MCF 10A (cell line): Measurements from ENCODE around the gene SLC35A5. TPM values are rescaled to one million over a fixed set of nuclear protein-coding genes. Genes with fewer than 3 reads are reported as not detected.

ENCODE experiments used
- BruUV-seq: library from RNA; stranded (reverse); fragments of 400-500 nt; replicated peaks from 2 replicates; lab custom pipeline; 2021; lab: Mats Ljungman, UMichigan
- CTCF ChIA-PET: fragments of 300-600 bp; sonication (Branson Sonifier 250); formaldehyde crosslinking; extraction: SDS; loops from one replicate; lab custom pipeline; 2021; ENCODE audit warnings: antibody characterized with exemption, inconsistent platforms; lab: Yijun Ruan, JAX
- POLR2A ChIA-PET: fragments of 300-600, 350-650 bp; sonication (Branson Sonifier 250); formaldehyde crosslinking; extraction: SDS; loops from one replicate; lab custom pipeline; 2020; ENCODE audit warnings: antibody characterized with exemption, inconsistent platforms; lab: Yijun Ruan, JAX
- DNase-seq: peaks from one replicate; pipeline ENCODE4 v3.0.0-alpha.2; 2018; ENCODE audit not compliant: unreplicated experiment
- H3K27ac Mint-ChIP-seq: one replicate; pipeline ENCODE4 v1.8.0; 2022; ENCODE audit warnings: mild to moderate bottlenecking, low read depth, mixed read lengths; ENCODE audit not compliant: unreplicated experiment
- H3K27me3 Mint-ChIP-seq: one replicate; pipeline ENCODE4 v1.8.0; 2022; ENCODE audit warnings: mixed read lengths; ENCODE audit not compliant: insufficient read depth, unreplicated experiment
- H3K36me3 Mint-ChIP-seq: one replicate; pipeline ENCODE4 v1.8.0; 2022; ENCODE audit warnings: mild to moderate bottlenecking, moderate library complexity, mixed read lengths; ENCODE audit not compliant: insufficient read depth, unreplicated experiment
- H3K4me1 Mint-ChIP-seq: one replicate; pipeline ENCODE4 v1.8.0; 2022; ENCODE audit warnings: mixed read lengths; ENCODE audit not compliant: insufficient read depth, unreplicated experiment
- H3K4me3 Mint-ChIP-seq: one replicate; pipeline ENCODE4 v1.8.0; 2022; ENCODE audit warnings: mild to moderate bottlenecking, moderate library complexity, mixed read lengths; ENCODE audit not compliant: unreplicated experiment
- H3K9me3 Mint-ChIP-seq: one replicate; pipeline ENCODE4 v1.8.0; 2022; ENCODE audit warnings: mixed read lengths; ENCODE audit not compliant: unreplicated experiment
- CTCF ChIP-seq: fragments of 200-600 bp; IDR thresholded peaks from one replicate; pipeline ENCODE4 v1.8.0; 2022; ENCODE audit warnings: antibody characterized with exemption, mild to moderate bottlenecking; ENCODE audit not compliant: unreplicated experiment
- intact Hi-C: fragments of 100-400 bp; cut with micrococcal nuclease; formaldehyde crosslinking; loops from 2 replicates; pipeline ENCODE4 v1.14.1; 2022
- total RNA-seq: library from RNA; stranded (reverse); gene quantifications from 2 replicates; pipeline ENCODE4 v1.2.3, GENCODE V29; 2022

The SLC35A5 gene
- total RNA-seq, 1 experiment from 2014 or later, result 26.7 TPM

GRCh38 chr3:112539825-112540650 is 21.8 kb upstream of the SLC35A5 start:
- intact Hi-C loops, result no loop called here
- ChIA-PET CTCF (interaction anchor here (0.6 to 1.3 kb wide), 2 partner anchors 246 to 988 kb away, joined by 3 read pairs; partner anchors contain the start of gene SLC9C1), POLR2A (no interaction called here)
- Mint-ChIP-seq H3K27me3 (no peaks in the 10 kb centered on the region), H3K27ac (no peak overlapping the region), H3K4me1 (peaks cover 5% of the 10 kb centered on the region), H3K36me3 (peaks cover 75% of the 10 kb centered on the region), H3K4me3 (no peak overlapping the region), H3K9me3 (no peaks in the 10 kb centered on the region)
- BruUV-seq, result no TSS peak
- DNase-seq, result no peak
- TF ChIP-seq CTCF, result no peak

DNA sequence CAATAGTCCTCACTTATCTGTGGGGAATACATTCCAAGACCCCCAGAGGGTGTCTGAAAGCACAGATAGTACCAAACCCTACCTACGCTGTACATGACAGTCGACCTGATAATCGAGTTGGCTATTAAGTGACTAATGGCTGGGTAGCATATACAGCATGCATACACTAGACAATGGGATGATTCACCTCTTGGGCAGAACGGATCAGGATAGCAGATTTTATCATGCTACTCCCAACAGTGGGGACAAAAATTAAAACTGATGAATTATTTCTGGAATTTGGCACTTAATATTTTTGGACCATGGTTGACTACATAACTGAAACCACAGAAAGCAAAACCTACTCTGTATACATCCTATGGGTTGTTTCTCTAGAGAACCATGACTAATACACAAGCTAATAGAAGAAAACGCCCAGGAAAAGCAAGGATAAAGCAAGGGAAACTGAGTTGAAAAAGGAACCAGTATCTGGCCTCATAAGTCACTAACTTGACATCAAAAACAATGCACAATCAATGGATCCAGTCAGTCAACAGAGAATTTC is 15.6 kb upstream of the SLC35A5 start:
- intact Hi-C loops, result no loop called here
- ChIA-PET POLR2A (interaction anchor here (1.1 kb wide), 1 partner anchor 14 kb away, joined by 3 read pairs; no protein-coding TSS in a partner anchor), CTCF (interaction anchor here (1.0 kb wide), 1 partner anchor 13 kb away, joined by 3 read pairs; no protein-coding TSS in a partner anchor)
- Mint-ChIP-seq H3K4me3 (no peak overlapping the region), H3K4me1 (peaks cover 14% of the 10 kb centered on the region), H3K36me3 (peaks cover 57% of the 10 kb centered on the region), H3K27ac (no peak overlapping the region), H3K27me3 (no peaks in the 10 kb centered on the region), H3K9me3 (no peaks in the 10 kb centered on the region)
- no peak for TF ChIP-seq CTCF
- DNase-seq, result peak; percentile 9
- no TSS peak for BruUV-seq

- intact Hi-C loops, result no loop called here
- POLR2A ChIA-PET, result interaction anchor here (0.6 to 1.0 kb wide), 2 partner anchors 16 to 255 kb away, joined by 4 read pairs; no protein-coding TSS in a partner anchor
- Mint-ChIP-seq H3K4me1 (peaks cover 21% of the 10 kb centered on the region), H3K36me3 (peaks cover 49% of the 10 kb centered on the region), H3K27ac (no peak overlapping the region), H3K9me3 (no peaks in the 10 kb centered on the region), H3K4me3 (no peak overlapping the region), H3K27me3 (no peaks in the 10 kb centered on the region)
- CTCF ChIA-PET, result interaction anchor here (1.4 to 1.5 kb wide), 2 partner anchors 11 to 18 kb away, joined by 4 read pairs; partner anchors contain the start of genes ATG3 and SLC35A5
- BruUV-seq, result no TSS peak
- TF ChIP-seq CTCF, result no peak
- no peak for DNase-seq
Observed at GRCh38 chr3:112550859-112551258, 11.0 kb upstream of the SLC35A5 start.

- Mint-ChIP-seq H3K4me3 (no peak overlapping the region), H3K27ac (no peak overlapping the region), H3K9me3 (no peaks in the 10 kb centered on the region), H3K36me3 (peaks cover 29% of the 10 kb centered on the region), H3K27me3 (no peaks in the 10 kb centered on the region), H3K4me1 (peaks cover 19% of the 10 kb centered on the region)
- ChIA-PET CTCF (no interaction called here), POLR2A (interaction anchor here (1.1 kb wide), 1 partner anchor 11 kb away, joined by 3 read pairs; no protein-coding TSS in a partner anchor)
- intact Hi-C loops, result no loop called here
- TF ChIP-seq CTCF, result no peak
- no peak for DNase-seq
- no TSS peak for BruUV-seq
Observed at GRCh38 chr3:112555535-112556170, 6.2 kb upstream of the SLC35A5 start.
